ENCODE results near the gene CCDC167.

DNA sequence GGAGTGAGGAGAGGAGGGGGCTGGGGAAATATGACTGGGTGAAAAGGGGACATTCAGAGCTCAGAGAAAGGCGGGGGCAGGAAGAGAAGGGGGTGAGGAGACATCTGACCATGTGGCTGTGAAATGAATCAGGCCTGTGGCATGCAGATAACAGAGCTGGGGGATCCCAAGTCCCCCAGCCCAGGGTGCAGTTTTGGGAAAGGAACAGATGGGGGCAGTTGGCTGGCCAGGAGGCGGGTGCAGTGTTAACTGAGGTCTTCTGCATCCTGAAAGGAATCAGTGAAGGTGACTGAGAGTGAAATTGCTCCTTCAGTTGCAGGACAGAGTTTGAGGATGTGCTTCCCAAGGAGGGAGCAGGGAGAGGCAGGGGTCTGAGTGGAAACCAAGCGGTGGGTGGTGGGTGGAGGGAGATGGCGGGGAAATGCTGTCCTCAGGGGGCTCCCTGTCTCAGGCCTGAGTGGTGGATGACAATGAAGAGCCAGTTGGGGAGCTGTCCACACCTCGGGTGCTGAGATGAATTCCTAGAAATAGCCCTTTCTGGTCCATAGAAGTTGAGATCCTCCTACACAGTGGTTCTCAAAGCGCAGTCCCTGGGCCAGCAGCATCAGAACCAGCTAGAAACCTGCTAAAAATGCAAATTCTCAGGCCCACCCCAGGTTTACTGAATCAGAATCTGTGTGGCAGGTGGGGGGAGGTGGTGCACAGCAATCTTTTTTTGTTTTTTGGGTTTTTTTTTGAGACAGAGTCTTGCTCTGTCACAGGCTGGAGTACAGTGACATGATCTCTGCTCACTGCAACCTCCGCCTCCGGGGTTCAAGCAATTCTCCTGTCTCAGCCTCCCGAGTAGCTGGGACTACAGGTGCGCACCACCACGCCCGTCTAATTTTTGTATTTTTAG lies 26.0 kb upstream of the CCDC167 start:
- TF ChIP-seq, protein P1, sequence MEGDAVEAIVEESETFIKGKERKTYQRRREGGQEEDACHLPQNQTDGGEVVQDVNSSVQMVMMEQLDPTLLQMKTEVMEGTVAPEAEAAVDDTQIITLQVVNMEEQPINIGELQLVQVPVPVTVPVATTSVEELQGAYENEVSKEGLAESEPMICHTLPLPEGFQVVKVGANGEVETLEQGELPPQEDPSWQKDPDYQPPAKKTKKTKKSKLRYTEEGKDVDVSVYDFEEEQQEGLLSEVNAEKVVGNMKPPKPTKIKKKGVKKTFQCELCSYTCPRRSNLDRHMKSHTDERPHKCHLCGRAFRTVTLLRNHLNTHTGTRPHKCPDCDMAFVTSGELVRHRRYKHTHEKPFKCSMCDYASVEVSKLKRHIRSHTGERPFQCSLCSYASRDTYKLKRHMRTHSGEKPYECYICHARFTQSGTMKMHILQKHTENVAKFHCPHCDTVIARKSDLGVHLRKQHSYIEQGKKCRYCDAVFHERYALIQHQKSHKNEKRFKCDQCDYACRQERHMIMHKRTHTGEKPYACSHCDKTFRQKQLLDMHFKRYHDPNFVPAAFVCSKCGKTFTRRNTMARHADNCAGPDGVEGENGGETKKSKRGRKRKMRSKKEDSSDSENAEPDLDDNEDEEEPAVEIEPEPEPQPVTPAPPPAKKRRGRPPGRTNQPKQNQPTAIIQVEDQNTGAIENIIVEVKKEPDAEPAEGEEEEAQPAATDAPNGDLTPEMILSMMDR (IDR thresholded peaks at IDR 0.05), result no peak
- TF ChIP-seq EP300 (IDR thresholded peaks at IDR 0.05), result no peak
- TF ChIP-seq POLR2A (IDR thresholded peaks at IDR 0.05), result no peak
- no peak for TF ChIP-seq POLR2AphosphoS5 (IDR thresholded peaks at IDR 0.05)

Measured in sigmoid colon (tissue), 4 donors.